CD4-positive, alpha-beta T cell treated with Interleukin-6 at 100 ng/mL for 8 hours (primary cell): ENCODE measurements around the gene SAE1.

Experiments
- DNase-seq: peaks from one replicate; pipeline ENCODE4 v3.0.0-alpha.2; 2020; ENCODE audit warnings: mixed read lengths, low spot score

SAE1 gene

GRCh38 chr19:47221080-47221841 is 90.6 kb downstream of the SAE1 start:
- no peak for DNase-seq

DNA sequence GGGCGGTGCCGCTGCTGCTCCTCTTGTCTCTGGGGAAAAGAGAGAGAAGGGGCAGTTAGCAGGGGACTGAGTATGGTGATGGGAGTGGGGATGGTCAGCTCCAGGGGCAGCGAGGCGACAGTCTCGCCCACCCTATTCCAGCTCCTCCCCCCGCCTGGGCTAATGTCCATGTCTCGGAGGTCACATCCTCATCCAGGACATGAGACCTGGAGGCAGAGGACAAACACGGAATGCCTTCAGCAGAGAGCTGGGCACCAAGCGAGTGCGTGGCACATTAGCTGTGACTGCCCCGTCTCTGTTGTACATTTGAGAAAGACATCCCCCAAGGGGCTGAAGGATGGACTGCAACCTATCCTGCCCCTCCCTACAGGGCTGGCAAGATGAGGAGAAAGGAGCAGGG is 91.3 kb downstream of the SAE1 start:
- no peak for DNase-seq

DNA sequence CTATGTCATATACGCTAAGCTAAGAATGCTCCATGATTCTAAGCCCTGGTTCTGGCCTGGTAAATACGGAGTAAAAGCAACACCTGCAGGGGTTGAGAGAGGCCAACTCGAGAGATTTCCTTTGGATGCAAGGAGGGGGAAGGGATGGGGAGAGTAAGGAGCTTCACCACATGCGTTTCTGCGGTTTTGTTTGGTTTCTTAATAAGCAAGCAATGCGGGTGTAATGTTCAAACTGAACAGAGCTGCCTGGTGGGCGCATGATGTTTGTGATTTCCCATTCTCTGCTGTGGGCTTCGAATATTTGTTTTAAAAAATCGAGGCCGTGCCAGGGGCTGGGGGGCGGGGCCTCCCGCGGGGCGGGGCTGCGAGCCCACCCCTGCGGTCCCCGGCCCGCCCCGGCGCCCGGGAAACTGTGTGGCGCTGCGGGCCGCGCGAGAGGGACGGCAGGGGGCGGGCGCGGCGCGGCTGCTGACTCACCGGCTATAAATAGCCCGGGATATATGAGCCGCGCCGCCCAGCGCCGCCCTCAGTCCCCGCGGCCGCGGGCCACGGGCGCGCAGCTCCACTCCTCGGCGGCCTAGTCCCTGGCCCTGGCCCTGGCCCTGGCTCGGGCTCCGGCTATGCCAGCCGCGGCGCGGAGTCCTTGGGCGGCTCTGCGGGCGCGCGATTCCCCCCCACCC is 95.3 kb downstream of the SAE1 start:
- DNase-seq, result peak; percentile 79

GRCh38 chr19:47226426-47227351 is 96.1 kb downstream of the SAE1 start:
- peak; percentile 44 for DNase-seq

- DNase-seq, result peak; percentile 45
These were observed 96.9 kb downstream of the SAE1 start for GRCh38 chr19:47227352-47228167.

DNA sequence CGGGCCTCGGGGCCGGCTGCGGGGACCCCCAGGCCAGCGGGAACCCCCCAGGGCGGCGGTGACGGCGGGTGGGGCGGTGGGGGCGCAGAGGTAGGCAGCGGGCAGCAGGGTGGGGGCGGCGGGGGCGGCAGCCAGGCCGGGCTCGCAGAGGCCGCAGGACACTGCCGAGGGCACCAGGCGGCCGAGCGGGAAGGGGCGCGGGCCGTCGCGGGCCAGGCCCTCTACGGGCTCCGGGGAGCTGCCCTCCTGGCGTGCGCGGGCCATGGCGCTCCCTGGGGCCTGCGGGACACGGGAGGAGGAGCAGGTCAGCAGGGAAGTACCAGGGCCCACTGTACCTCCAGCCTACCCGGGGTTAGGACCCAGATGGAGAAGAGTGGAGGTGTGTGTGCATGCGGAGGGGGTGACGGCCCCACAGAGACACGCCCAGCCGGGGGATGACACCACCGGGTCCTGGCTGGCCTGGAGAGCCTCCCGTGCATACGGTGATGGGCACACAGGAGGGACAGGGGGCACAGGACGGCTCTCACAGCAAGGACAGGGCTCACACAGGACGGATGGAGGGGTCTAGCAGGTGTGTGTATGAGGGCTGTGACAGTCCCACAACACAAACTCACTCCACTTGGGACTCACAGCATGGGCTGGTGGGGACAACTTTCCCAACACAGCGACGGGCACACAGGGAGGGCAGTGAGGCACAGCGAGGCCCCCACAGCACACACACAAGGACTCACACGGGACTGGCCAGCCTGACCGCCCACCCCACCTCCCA is 97.7 kb downstream of the SAE1 start:
- peak; percentile 44 for DNase-seq

- peak; percentile 42 for DNase-seq
These were observed 98.5 kb downstream of the SAE1 start for GRCh38 chr19:47228937-47229675.

DNA sequence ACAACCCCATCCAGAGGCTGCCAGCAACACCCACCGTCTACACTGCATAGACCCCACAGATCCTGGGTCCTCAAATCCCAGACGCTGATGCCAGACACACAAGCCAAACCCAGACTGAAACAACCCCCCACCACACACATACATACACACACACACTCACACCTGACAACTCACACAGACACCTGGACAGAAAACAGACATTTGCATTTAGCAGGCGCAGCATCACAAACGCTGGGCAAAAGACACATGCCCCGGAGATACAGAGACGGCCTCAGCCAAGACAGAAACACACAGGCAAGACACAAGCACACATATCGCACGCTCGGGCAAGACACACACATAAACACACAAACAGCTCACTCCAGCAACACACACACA is 99.0 kb downstream of the SAE1 start:
- no peak for DNase-seq

DNA sequence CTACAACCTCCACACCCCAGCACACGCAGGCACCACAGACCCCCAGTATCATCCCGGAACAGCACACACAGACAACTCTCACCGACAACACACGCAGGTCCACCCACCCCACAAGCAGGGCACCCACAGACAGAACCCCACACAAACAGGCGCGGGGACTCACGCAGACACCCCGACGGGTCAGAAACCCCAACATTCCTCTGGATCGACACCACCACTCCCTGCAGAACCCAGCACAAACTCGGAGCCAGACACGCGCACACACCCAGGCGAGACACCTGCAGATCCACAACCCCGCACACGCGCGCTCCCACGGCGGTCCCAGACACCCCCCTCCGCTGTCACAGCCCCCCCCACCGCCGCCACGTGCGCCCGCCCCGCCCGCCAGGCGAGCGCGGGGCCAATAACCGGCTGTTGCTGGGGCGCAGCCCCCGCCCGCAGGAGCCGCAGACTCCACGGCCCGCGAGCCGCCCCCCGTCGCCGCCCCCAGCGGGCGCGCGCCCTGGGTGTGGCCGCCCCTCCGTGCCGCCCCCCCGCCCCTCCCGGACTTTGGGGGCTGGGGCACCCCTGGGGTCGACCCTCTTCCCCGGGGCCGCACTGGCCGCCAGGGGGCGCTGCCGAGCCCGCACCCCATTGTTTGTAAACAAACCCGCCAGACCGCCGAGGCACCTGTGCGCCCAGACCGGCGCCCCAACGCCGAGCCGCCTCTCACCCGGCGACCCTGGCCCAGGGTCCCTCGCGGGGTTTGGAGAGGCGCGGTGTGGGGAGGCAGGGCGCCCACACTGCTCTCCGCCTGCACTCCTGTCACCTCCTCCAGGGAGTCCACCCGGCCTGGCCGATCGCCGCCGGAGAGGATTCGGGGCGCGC is 99.7 kb downstream of the SAE1 start:
- peak; percentile 70 for DNase-seq

- no peak for DNase-seq
These were observed 100.2 kb downstream of the SAE1 start, which contains the start of gene BBC3 for GRCh38 chr19:47230921-47231214. TSS of gene BBC3 (minus strand) at chr19:47231199. CDS start at chr19:47228431, 2,768 bp downstream.

DNA sequence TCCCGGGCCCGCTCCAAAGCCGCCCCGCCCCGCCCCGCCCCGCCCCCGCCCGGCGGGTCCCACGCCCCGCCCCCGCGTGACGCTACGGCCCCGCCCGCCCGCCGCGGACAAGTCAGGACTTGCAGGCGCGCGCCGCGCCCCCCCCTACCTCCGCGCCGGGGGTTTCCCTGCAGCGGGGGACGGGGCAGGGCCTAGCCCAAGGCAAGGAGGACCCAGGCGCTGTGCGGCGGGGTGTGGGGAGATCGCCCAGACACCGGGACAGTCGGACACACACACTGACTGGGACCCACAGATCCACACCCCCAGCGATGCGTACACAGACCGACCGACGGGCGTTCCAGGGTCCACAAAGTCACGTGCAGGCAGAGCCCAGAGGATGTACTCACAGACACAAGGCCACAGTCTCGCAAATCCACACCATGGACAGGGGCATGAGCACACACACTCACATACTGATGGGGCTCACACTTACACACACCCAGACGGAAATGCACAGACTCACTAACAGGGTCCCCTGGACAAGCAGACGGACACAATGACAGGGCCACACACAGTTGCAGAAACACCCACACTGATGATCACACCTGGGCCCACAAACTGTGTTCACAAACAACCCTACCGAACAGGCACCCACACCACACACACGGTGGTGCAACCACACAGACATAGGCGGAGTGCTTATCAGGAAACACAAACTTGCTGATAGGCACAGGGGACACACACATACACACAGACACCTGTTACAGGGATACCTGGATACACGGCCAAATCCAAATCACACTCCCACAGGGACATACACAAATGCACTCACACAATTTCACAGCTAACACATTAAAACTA is 100.8 kb downstream of the SAE1 start:
- peak; percentile 91 for DNase-seq

DNA sequence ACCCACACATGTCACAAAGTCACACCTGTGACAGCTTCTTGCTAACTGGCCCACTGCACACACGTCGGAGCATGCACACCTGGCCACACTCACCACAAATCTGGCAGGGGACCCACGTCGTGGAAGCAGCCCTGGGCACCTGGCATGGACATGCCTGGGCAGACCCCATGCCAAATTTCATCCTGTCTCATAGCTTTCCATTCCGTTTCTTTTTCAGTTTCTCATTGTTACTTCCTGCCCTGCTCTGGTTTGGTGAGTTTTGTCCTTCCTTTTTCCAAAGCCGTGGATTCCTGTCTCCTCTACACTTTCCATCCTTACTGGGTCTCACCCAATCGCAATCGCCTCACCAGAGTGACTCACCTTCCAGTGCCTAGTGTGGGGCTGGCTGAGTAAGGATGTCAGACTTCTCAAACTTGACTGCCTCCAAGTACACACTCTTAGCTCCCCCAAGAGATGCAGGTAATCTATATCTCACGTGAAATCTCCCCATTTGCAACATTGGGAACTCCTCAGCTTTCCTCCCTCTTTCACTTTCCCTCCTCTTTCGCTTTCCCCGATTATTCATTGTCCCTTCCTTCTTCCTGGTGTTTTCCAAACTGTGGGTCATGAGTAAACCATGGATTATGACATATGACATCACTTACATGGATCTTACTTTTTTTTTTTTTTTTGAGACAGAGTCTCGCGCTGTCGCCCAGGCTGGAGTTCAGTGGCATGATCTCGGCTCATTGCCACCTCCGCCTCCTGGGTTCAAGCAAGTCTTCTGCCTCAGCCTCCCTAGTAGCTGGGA is 102.0 kb downstream of the SAE1 start:
- no peak for DNase-seq

GRCh38 chr19:47236072-47236675 is 105.5 kb downstream of the SAE1 start:
- no peak for DNase-seq

DNA sequence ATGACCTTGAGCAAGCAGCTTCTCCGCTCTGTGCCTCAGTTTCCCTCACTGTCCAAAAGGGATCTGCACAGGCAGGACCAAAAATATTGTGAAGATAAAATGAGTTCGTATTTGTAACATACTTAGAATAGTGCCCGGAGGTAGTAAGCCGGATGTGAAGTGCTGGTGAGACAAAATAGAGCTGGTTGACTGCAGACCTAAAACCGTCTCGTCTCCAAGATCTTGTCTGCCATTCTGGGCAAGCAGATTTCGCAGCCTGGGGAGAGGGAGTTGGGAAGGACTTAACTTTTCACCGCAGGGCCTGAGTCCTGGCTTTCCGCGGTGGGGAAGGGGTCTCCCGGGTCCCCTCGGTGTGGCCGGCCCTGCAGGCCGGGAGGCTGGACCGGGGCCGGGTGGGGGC is 108.5 kb downstream of the SAE1 start:
- no peak for DNase-seq

- peak; percentile 59 for DNase-seq
These were observed 109.1 kb downstream of the SAE1 start for GRCh38 chr19:47239610-47240296.

DNA sequence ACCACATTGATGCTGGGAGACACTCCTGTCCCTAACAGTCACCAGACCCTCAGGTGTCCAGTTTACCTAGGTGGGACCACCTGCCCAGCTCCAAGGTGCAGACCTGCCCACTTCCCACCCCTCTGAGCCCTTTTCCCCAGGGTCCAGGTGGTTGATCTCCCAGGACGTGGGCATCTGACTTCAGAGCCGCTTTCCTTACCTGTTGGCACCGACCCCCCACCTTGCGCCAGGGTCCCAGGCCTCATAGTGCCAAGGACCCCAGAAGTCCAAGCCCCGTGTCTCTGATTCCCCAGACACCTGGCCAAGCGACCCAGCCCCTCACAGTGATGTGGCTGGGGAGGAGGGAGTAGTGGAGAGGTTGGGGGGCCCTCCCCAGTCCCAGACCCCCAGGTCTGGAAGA is 109.9 kb downstream of the SAE1 start:
- no peak for DNase-seq
